Neural cell (in vitro differentiated cells): ENCODE measurements around the gene AMPH.

Experiments used
- CTCF ChIP-seq: fragments of 450-650 bp; IDR thresholded peaks from 2 replicates; pipeline ENCODE4 v1.5.1; 2014; ENCODE audit warnings: antibody characterized with exemption, mild to moderate bottlenecking, moderate library complexity; ENCODE audit not compliant: poor library complexity, severe bottlenecking
- EP300 ChIP-seq: fragments of 450-650 bp; conservative IDR thresholded peaks from 2 replicates; pipeline ENCODE4 v1.6.1; 2014; ENCODE audit warnings: antibody characterized with exemption, mild to moderate bottlenecking, moderate library complexity; ENCODE audit not compliant: poor library complexity, severe bottlenecking
- EZH2 ChIP-seq: fragments of 200-600, 300-800 bp; shearing (Covaris generic), sonication (generic); IDR thresholded peaks from 2 replicates; pipeline ENCODE4 v1.6.1; 2014; ENCODE audit warnings: antibody characterized with exemption, low read length, borderline replicate concordance, mild to moderate bottlenecking; ENCODE audit not compliant: insufficient read depth, poor library complexity, severe bottlenecking
- MXI1 ChIP-seq: fragments of 450-650 bp; conservative IDR thresholded peaks from 2 replicates; pipeline ENCODE4 v1.6.1; 2014; ENCODE audit warnings: antibody characterized with exemption, mild to moderate bottlenecking; ENCODE audit not compliant: poor library complexity, severe bottlenecking
- POLR2AphosphoS5 ChIP-seq: IDR thresholded peaks from 2 replicates; pipeline ENCODE4 v1.6.1; 2012
- REST ChIP-seq: IDR thresholded peaks from 2 replicates; pipeline ENCODE4 v1.6.1; 2012; ENCODE audit warnings: borderline replicate concordance

- no peak for TF ChIP-seq REST
- TF ChIP-seq CTCF: no peak
- TF ChIP-seq MXI1: no peak
- TF ChIP-seq EP300: no peak
- no peak for TF ChIP-seq EZH2
- TF ChIP-seq POLR2AphosphoS5: no peak
Measured at GRCh38 chr7:38632411-38632810, 1.2 kb upstream of the AMPH start.
